ENCODE data around the gene PTPMT1.

- TF ChIP-seq CTCF (IDR thresholded peaks at IDR 0.05; ENCODE audit: low read depth, low read length) = no peak
- no peak for TF ChIP-seq EZH2phosphoT487 (IDR thresholded peaks at IDR 0.05; ENCODE audit: low read depth)
Measured at GRCh38 chr11:47570651-47571356, 5.4 kb downstream of the PTPMT1 start.

All from OCI-LY3 (cell line).